Measurements from ENCODE around the gene ATP5PO. TPM values are rescaled to one million over a fixed set of nuclear protein-coding genes. Genes with fewer than 3 reads are reported as not detected.

Gene ATP5PO
- 307 and 349 TPM in 2 replicates for total RNA-seq (2014; rRNA removed; shearing (Covaris generic))

GRCh38 chr21:33915368-33916199 lies at the start of gene ATP5PO:
Gene ATP5PO (minus strand): TSS chr21:33915804. CDS start chr21:33915763, 41 bp downstream.
- Histone ChIP-seq H3K27me3 (no peaks in the 10 kb centered on the region), H3K4me1 (peaks cover 9% of the 10 kb centered on the region), H3K4me3 (peak within 1 kb of the TSS; percentile 83), H3K9me3 (replicated peaks) (no peaks in the 10 kb centered on the region), H3K27ac (peak within 1 kb of the TSS; percentile 53), H3K36me3 (peaks cover 26% of the 10 kb centered on the region)
- DNase-seq = peak; percentile 99

- Histone ChIP-seq H3K4me3 (no peak overlapping the region), H3K9me3 (replicated peaks) (peaks cover 2% of the 10 kb centered on the region; the same call in 1 of the 2 replicates), H3K27ac (no peak overlapping the region), H3K4me1 (peaks cover 7% of the 10 kb centered on the region; the same call in 1 of the 2 replicates), H3K36me3 (no peaks in the 10 kb centered on the region), H3K27me3 (no peaks in the 10 kb centered on the region)
- no peak for DNase-seq
These were observed 49.2 kb upstream of the ATP5PO start for GRCh38 chr21:33964706-33965325.

DNA sequence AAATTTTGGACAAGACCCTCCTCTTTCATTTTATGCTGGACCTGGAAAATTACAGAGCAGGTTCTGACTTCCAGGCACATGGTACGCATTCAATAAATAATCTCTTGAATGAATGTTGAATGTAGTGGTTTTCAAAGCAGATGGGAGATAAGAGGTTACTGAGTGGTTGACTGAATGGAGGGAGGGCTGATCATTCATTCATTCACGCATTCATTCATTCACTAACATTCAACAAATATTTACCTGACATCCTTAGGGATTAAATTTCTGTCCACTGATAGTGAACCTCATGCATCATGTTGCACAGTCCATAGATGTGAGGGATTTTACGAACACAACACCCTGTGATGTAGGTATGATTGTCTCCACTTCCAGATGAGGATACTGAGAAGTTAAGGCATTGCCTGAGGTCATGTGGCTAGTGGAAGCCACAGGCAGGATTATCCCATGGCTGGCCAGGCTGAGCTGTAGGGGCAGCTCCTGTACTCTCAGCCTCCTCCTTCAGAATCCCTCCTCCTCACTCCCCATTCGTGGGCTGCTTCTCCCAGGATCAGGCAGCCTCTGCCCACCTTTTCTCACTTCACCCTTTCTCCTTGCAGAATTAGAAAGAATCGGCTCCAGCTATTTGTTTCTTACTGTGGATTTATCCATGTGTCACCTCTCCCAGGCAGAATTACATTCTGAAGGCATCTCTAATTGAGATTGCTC lies 48.4 kb upstream of the ATP5PO start:
- Histone ChIP-seq H3K4me1 (peaks cover 6% of the 10 kb centered on the region; the same call in 1 of the 2 replicates), H3K27ac (no peak overlapping the region), H3K4me3 (no peak overlapping the region), H3K27me3 (no peaks in the 10 kb centered on the region), H3K9me3 (replicated peaks) (peaks cover 7% of the 10 kb centered on the region; the same call in 1 of the 2 replicates), H3K36me3 (no peaks in the 10 kb centered on the region)
- DNase-seq = no peak

- Histone ChIP-seq H3K9me3 (replicated peaks) (peaks cover 7% of the 10 kb centered on the region; the same call in 1 of the 2 replicates), H3K27ac (no peak overlapping the region), H3K4me3 (no peak overlapping the region), H3K27me3 (no peaks in the 10 kb centered on the region), H3K36me3 (no peaks in the 10 kb centered on the region), H3K4me1 (no peaks in the 10 kb centered on the region)
- DNase-seq = no peak
These were observed 46.7 kb upstream of the ATP5PO start for GRCh38 chr21:33962290-33962689.

DNA sequence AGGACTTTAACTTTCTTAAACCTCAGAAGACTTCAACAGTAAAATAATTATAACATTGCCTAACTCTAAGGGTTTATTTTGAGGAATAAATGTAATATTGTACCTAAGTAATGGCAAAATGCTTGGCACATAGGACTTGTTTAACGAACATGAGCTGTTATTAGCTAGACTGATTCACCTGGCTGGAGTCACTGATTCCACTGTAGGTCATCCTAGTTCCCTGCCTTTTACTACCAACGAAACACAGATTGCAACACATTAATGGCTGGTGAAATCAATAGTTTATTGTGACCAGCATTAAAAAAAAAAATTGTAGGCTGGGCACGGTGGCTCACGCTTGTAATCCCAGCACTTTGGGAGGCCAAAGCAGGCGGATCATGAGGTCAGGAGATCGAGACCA lies 45.5 kb upstream of the ATP5PO start:
- Histone ChIP-seq H3K4me1 (no peaks in the 10 kb centered on the region), H3K36me3 (no peaks in the 10 kb centered on the region), H3K9me3 (replicated peaks) (peaks cover 7% of the 10 kb centered on the region; the same call in 1 of the 2 replicates), H3K27me3 (no peaks in the 10 kb centered on the region), H3K27ac (no peak overlapping the region), H3K4me3 (no peak overlapping the region)
- no peak for DNase-seq

DNA sequence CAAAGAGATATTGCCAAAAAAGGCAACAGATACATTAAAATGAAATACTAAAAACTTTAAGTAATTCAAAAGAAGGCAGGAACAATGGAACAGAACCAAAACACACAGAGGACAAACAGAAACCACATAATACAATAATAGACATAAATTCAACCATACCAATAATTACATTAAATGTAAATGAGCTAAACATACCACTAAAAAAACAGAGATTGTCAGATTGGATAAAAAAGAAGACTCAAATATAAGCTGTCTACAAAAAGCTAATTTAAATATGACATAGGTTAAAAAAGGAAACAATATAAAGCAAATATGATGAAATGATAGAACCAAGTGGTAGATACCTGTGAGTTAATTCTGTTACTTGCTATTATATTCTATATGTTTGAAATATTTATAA lies 44.1 kb upstream of the ATP5PO start:
- Histone ChIP-seq H3K36me3 (no peaks in the 10 kb centered on the region), H3K4me1 (no peaks in the 10 kb centered on the region), H3K9me3 (replicated peaks) (peaks cover 7% of the 10 kb centered on the region; the same call in 1 of the 2 replicates), H3K27ac (no peak overlapping the region), H3K4me3 (no peak overlapping the region), H3K27me3 (no peaks in the 10 kb centered on the region)
- DNase-seq = no peak

DNA sequence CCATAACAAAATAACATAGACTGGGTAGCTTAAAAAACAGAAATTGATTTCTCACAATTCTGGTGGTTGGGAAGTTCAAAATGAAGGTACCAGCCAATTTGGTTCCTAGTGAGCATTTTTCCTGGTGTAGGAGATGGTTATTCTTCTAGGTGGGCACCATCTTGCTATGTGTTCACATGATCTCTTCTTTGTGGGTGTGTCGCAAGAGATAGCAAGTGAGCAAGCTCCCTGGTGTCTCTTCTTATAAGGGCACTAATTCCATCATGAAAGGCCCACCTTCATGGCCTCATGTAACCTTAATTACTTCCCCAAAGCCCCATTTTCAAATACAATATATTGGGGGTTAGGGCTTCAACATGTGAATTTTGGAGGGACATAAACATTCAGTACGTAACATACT lies 38.8 kb upstream of the ATP5PO start:
- no peak for DNase-seq
- Histone ChIP-seq H3K4me1 (no peaks in the 10 kb centered on the region), H3K36me3 (no peaks in the 10 kb centered on the region), H3K4me3 (no peak overlapping the region), H3K9me3 (replicated peaks) (0 out of 2 replicates have a peak, but pooled peaks cover under 1% of the 10 kb centered on the region), H3K27ac (no peak overlapping the region), H3K27me3 (no peaks in the 10 kb centered on the region)

DNA sequence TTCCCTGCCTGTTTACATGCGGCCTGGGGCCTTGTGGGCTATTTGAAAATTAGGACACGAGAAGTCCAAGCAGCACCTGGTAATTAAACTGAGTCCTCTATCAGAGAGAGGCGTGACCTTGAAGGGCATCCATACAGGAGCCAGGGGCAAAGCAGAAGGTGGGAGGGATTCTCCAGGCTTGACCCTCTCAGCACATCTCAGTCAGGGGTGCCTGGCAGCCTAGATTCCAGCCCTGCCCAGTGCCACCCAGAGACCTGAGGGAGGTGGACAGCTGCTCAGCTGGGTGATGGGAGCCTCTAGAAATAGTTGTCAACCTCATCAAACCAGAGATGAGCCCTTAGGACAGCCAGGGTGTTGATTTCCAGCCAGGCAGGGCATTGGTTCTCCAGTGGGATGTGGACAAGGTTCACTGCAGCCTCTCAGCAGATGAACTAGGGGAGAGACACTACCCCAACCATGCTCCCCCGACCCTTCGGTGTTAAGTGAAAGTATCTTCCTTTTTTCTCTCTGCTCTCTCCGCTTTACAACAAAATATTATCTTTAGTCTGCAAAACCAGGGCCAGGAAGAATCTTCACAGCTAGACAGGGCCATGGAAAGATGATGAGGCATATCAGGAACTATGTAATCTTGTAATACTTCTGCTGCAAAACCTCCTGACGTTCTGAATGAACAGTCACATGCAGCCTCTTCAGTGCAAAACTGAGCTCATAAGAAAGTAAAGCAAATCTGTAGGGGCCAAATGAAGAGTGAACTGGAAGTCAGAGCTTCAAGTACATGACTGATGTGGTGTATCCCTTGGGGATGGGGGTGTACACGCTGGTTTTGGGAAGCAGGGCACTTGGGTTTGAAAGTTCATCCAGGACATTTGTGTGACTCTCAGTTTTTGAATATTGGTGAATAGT lies 35.9 kb upstream of the ATP5PO start:
- H3K36me3 ChIP-seq = no peaks in the 10 kb centered on the region
- no peak overlapping the region for H3K27ac ChIP-seq
- no peak overlapping the region for H3K4me3 ChIP-seq
- no peaks in the 10 kb centered on the region for H3K27me3 ChIP-seq
- no peak for DNase-seq
- H3K9me3 ChIP-seq (replicated peaks) = no peaks in the 10 kb centered on the region
- H3K4me1 ChIP-seq = peaks cover 11% of the 10 kb centered on the region

- Histone ChIP-seq H3K4me1 (peaks cover 11% of the 10 kb centered on the region), H3K4me3 (no peak overlapping the region), H3K27ac (no peak overlapping the region), H3K9me3 (replicated peaks) (no peaks in the 10 kb centered on the region), H3K36me3 (no peaks in the 10 kb centered on the region), H3K27me3 (no peaks in the 10 kb centered on the region)
- no peak for DNase-seq
These were observed 35.0 kb upstream of the ATP5PO start for GRCh38 chr21:33950431-33951079.

DNA sequence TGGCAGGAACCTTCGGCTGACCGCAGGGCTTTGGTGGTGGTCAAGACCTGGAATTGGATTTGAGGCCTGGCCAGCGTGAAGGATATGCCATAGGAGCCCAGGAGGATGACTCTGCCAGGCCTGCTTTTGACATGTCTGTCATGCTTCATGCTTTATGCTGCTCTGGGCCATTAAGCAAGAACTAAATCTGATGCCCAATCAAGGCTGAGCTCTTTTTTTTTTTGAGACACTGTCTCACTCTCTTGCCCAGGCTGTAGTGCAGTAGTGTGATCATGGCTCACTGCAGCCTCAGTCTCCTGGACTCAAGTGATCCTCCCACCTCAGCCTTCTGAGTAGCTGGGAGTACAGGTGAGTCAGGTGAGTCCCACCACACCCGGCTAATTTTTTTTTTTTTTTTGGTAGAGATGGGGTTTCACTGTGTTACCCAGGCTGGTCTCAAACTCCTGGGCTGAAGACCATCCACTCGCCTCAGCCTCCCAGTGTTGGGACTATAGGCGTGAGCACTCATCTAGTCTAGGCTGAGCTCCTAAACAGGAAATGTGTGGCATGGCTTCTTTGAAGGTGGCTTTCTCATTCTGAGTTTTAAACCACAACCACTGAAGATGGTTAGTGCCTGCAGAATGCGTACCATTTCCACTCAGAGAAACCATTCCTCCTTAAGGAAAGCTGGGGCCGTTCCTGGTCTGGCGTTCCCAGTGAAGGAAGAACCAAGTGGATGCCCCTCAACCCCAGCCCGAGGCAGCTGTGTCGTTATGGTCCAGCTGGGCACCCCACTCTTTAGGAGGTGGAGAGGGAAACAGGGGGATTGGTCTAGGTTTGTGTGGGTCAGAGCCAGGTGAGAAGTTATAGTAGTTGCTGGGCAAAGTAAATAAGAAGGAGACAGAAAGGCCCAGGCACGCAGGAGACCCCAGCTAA lies 34.2 kb upstream of the ATP5PO start:
- no peak overlapping the region for H3K27ac ChIP-seq
- no peaks in the 10 kb centered on the region for H3K27me3 ChIP-seq
- peaks cover 11% of the 10 kb centered on the region for H3K4me1 ChIP-seq
- DNase-seq = no peak
- H3K9me3 ChIP-seq (replicated peaks) = no peaks in the 10 kb centered on the region
- H3K4me3 ChIP-seq = no peak overlapping the region
- no peaks in the 10 kb centered on the region for H3K36me3 ChIP-seq

DNA sequence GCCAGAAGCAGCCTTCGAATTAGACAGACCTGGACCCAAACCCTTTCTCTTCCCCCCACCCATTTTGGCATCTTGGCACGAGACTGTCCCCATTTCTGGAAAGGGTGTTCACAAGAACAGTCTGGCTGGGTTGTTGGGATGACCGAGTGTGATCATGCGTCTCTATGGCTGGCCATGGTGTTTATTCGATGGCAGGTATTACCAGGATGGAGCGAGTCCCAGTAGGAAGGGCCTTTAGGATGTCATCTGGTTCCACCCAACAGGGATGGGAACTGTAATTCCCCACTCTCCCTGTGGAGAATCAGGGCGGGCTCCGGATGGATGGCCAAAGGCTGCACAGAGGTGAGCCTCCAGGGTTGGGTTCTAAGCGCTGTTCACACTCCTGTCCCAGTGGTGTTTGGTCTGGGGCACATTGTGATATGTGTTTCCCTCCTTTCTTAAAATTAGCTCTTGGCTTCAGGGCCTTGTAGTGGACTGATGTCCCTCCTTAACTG lies 33.4 kb upstream of the ATP5PO start:
- H3K27ac ChIP-seq = peak overlapping the region; percentile 28
- no peak overlapping the region for H3K4me3 ChIP-seq

GRCh38 chr21:33948096-33948950 lies 32.7 kb upstream of the ATP5PO start:
- Histone ChIP-seq H3K4me1 (peaks cover 11% of the 10 kb centered on the region), H3K9me3 (replicated peaks) (no peaks in the 10 kb centered on the region), H3K27ac (peak overlapping the region; percentile 28), H3K36me3 (no peaks in the 10 kb centered on the region), H3K27me3 (no peaks in the 10 kb centered on the region), H3K4me3 (peak overlapping the region; percentile 33)
- DNase-seq = peak; percentile 65 to 70

More for the DNA sequence above, 33.4 kb upstream of the ATP5PO start:
- H3K4me1 ChIP-seq = peaks cover 11% of the 10 kb centered on the region
- no peaks in the 10 kb centered on the region for H3K9me3 ChIP-seq (replicated peaks)
- H3K36me3 ChIP-seq = no peaks in the 10 kb centered on the region
- no peak for DNase-seq
- H3K27me3 ChIP-seq = no peaks in the 10 kb centered on the region
